ENCODE measurements around the gene PRSS2.

Gene PRSS2

DNA sequence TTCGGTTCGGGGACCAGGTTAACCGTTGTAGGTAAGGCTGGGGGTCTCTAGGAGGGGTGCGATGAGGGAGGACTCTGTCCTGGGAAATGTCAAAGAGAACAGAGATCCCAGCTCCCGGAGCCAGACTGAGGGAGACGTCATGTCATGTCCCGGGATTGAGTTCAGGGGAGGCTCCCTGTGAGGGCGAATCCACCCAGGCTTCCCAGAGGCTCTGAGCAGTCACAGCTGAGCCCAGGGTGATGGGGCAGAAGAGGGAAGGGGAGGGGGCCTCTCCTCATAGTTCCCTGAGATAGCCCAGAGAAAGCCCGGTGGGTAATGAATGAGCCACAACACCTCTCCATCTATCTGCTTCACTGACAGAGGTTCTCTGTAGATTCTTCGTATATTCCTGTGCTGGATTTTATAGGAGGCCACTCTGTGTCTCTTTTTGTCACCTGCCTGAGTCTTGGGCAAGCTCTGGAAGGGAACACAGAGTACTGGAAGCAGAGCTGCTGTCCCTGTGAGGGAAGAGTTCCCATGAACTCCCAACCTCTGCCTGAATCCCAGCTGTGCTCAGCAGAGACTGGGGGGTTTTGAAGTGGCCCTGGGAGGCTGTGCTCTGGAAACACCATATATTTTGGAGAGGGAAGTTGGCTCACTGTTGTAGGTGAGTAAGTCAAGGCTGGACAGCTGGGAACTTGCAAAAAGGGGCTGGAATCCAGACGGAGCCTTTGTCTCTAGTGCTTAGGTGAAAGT is 16.4 kb downstream of the PRSS2 start:
- no peak for DNase-seq (ENCODE audit: low spot score)

DNA sequence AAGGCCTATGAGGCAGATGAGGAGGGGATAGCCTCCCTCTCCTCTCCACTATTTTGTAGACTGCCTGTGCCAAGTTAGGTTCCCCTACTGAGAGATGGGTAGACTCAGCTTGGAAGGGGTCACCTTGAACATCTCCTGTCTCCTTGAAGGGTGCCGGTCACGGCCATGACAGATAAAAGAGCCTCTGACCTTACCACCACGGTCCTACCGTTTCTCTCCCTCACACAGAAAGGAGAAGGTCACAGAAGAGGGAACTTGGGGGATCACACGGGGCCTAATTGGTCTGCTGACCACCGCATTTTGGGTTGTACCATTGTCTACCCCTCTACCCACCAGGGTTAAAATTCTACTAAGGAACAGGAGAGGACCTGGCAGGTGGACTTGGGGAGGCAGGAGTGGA is 17.0 kb downstream of the PRSS2 start:
- no peak for DNase-seq (ENCODE audit: low spot score)

DNA sequence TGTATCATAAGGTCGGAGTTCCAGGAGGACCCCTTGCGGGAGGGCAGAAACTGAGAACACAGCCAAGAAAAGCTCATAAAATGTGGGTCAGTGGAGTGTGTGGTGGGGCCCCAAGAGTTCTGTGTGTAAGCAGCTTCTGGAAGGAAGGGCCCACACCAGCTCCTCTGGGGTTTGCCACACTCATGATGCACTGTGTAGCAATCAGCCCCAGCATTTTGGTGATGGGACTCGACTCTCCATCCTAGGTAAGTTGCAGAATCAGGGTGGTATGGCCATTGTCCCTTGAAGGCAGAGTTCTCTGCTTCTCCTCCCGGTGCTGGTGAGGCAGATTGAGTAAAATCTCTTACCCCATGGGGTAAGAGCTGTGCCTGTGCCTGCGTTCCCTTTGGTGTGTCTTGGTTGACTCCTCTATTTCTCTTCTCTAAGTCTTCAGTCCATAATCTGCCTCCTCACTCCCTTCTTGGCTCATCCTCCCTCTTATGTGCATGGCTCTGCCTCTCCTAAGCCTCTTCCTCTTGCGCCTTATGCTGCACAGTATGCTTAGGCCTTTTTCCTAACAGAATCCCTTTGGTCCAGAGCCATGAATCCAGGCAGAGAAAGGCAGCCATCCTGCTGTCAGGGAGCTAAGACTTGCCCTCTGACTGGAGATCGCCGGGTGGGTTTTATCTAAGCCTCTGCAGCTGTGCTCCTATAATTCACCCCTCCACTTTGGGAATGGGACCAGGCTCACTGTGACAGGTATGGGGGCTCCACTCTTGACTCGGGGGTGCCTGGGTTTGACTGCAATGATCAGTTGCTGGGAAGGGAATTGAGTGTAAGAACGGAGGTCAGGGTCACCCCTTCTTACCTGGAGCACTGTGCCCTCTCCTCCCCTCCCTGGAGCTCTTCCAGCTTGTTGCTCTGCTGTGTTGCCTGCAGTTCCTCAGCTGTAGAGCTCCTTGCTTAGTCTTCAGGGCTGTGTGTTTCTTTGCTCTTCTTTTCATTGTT is 17.8 kb downstream of the PRSS2 start:
- no peak for DNase-seq (ENCODE audit: low spot score)

DNA sequence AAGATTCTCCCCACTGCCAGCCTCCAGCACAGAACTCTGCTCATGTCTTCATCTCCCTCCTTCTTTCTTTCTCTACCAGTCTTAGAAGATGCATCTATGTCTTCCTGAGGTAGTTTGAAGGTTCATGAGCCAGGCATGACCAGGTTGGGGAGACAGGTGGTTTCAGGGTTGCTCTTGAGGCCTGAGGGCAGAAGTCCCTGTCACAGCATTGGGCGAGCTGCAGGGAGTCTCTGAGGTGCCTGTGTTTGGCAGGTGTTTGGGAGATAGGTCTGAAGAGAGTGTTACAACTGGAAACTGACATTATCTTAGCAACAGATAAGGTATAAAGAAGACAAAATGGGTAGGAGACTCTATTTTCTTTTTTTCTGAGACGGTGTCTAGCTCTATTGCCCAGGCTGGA is 18.7 kb downstream of the PRSS2 start:
- no peak for DNase-seq (ENCODE audit: low spot score)

DNA sequence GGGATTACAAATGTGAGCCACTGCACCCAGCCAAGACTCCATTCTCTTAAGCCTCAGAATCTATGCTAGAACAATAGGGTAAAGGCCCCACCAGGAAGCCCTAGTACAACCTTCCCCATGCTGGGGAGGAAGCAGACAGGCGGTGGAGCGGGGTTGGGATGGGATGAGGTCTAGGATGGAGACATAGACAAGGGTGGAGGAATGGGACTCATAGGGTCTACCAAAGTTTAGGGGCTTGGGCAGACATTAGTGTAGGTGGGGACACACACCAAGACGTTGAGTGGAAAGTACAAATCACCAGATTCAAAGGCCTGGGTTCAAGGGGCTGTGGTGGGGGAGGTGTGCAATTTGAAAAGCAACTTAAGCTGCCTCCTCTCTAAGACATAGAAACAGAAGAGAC is 19.3 kb downstream of the PRSS2 start:
- DNase-seq (ENCODE audit: low spot score): no peak

DNA sequence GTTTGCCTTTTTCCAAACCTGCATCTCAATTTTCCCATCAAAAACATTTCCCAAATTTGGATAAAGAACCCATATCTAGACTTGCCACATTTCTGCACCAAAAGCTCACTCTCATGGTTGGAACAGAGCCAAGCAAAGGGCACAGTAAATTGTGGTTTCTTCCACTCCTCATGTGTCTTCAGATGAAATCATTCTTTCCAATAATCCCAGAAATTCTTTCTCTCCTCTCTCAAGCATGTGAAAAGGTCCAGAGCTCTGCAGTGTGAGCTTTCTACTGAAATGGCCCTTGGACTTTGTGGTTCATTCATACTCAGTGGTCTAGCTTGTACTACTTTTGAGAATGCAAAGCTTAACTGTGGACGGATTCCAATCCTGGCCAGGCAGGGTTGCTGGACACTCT is 19.8 kb downstream of the PRSS2 start:
- DNase-seq (ENCODE audit: low spot score): no peak

DNA sequence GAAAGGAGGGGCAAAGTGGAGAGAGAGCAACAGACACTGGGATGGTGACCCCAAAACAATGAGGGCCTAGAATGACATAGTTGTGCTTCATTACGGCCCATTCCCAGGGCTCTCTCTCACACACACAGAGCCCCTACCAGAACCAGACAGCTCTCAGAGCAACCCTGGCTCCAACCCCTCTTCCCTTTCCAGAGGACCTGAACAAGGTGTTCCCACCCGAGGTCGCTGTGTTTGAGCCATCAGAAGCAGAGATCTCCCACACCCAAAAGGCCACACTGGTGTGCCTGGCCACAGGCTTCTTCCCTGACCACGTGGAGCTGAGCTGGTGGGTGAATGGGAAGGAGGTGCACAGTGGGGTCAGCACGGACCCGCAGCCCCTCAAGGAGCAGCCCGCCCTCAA is 20.7 kb downstream of the PRSS2 start:
- DNase-seq (ENCODE audit: low spot score): no peak

DNA sequence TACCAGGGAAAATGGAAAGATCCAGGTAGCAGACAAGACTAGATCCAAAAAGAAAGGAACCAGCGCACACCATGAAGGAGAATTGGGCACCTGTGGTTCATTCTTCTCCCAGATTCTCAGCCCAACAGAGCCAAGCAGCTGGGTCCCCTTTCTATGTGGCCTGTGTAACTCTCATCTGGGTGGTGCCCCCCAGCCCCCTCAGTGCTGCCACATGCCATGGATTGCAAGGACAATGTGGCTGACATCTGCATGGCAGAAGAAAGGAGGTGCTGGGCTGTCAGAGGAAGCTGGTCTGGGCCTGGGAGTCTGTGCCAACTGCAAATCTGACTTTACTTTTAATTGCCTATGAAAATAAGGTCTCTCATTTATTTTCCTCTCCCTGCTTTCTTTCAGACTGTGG is 21.4 kb downstream of the PRSS2 start:
- DNase-seq (ENCODE audit: low spot score): no peak

DNA sequence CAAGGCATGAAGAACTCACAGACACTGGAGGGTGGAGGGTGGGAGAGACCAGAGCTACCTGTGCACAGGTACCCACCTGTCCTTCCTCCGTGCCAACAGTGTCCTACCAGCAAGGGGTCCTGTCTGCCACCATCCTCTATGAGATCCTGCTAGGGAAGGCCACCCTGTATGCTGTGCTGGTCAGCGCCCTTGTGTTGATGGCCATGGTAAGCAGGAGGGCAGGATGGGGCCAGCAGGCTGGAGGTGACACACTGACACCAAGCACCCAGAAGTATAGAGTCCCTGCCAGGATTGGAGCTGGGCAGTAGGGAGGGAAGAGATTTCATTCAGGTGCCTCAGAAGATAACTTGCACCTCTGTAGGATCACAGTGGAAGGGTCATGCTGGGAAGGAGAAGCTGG is 21.8 kb downstream of the PRSS2 start:
- DNase-seq (ENCODE audit: low spot score): no peak

DNA sequence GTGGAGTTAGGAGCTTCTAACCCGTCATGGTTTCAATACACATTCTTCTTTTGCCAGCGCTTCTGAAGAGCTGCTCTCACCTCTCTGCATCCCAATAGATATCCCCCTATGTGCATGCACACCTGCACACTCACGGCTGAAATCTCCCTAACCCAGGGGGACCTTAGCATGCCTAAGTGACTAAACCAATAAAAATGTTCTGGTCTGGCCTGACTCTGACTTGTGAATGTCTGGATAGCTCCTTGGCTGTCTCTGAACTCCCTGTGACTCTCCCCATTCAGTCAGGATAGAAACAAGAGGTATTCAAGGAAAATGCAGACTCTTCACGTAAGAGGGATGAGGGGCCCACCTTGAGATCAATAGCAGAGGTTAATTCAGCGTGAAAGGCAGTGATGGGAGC is 22.4 kb downstream of the PRSS2 start:
- DNase-seq (ENCODE audit: low spot score): no peak

DNA sequence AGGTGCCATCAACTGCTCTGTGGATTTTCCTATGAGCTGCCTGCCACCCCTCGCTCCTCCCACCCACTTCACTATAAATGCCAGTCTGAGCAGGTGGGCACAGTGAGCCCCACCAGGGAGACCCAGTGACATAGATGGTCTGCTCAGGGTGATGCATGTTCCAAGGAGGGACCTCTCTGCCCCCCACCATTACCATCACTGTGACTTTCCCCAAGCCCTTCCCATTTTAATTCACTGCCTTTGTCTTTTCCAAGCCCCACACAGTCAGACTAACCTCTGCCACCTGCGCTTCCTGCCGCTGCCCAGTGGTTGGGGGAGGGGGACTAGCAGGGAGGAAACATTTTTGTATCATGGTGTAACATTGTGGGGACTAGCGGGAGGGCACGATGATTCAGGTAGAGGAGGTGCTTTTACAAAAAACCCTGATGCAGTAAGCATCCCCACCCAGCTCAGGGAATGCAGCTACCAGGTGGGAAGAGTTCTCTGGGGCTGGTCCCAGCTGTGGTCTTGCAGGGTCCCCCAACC is 24.6 kb downstream of the PRSS2 start:
- DNase-seq (ENCODE audit: low spot score): no peak

DNA sequence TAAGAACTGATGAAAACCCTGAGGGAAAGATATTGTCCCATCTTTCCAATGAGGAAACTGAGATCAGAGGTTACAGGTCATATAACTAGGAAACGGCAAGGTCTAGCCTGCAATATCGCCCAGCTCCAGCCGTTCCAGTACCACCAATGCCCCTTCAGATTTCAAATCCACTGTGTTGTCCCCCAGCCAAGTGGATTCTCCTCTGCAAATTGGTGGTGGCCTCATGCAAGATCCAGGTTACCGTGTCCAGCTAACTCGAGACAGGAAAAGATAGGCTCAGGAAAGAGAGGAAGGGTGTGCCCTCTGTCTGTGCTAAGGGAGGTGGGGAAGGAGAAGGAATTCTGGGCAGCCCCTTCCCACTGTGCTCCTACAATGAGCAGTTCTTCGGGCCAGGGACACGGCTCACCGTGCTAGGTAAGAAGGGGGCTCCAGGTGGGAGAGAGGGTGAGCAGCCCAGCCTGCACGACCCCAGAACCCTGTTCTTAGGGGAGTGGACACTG is 25.3 kb downstream of the PRSS2 start:
- DNase-seq (ENCODE audit: low spot score): no peak

DNA sequence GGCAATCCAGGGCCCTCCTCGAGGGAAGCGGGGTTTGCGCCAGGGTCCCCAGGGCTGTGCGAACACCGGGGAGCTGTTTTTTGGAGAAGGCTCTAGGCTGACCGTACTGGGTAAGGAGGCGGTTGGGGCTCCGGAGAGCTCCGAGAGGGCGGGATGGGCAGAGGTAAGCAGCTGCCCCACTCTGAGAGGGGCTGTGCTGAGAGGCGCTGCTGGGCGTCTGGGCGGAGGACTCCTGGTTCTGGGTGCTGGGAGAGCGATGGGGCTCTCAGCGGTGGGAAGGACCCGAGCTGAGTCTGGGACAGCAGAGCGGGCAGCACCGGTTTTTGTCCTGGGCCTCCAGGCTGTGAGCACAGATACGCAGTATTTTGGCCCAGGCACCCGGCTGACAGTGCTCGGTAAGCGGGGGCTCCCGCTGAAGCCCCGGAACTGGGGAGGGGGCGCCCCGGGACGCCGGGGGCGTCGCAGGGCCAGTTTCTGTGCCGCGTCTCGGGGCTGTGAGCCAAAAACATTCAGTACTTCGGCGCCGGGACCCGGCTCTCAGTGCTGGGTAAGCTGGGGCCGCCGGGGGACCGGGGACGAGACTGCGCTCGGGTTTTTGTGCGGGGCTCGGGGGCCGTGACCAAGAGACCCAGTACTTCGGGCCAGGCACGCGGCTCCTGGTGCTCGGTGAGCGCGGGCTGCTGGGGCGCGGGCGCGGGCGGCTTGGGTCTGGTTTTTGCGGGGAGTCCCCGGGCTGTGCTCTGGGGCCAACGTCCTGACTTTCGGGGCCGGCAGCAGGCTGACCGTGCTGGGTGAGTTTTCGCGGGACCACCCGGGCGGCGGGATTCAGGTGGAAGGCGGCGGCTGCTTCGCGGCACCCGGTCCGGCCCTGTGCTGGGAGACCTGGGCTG is 26.0 kb downstream of the PRSS2 start:
- no peak for DNase-seq (ENCODE audit: low spot score)

DNA sequence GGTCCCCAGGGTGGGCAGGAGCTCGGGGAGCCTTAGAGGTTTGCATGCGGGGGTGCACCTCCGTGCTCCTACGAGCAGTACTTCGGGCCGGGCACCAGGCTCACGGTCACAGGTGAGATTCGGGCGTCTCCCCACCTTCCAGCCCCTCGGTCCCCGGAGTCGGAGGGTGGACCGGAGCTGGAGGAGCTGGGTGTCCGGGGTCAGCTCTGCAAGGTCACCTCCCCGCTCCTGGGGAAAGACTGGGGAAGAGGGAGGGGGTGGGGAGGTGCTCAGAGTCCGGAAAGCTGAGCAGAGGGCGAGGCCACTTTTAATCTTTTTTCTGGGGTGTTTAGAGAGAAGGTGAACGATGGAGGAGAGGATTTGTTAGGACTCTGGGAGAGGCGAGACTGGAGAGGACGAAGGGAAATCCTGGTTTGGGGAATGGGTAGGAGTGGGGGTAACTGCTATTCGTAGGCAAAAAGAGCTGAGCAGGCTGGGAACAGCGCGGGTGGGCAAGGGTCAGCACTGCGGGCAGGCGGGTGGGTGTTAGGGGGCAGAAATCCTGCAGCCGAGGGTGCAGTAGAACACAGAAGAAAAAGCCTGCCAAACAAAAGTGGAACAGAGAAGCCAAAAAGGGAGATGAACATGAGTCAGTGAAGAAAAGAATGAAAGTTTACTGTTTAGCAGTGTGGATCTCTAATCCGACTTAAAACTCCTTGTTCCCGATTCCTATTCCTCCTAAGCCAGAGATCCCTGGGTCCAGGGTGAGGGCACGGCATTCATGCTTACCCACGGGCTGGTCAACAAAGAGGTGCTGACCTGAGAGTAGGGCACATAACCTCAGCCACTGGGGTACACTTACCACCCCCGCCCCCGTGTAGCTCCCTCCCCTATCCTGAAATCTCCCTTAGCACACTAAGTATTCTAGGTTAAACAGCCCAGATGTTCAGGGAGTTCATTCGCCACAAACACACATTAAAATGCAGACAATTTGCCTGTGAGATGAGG is 26.9 kb downstream of the PRSS2 start:
- DNase-seq (ENCODE audit: low spot score): no peak

DNA sequence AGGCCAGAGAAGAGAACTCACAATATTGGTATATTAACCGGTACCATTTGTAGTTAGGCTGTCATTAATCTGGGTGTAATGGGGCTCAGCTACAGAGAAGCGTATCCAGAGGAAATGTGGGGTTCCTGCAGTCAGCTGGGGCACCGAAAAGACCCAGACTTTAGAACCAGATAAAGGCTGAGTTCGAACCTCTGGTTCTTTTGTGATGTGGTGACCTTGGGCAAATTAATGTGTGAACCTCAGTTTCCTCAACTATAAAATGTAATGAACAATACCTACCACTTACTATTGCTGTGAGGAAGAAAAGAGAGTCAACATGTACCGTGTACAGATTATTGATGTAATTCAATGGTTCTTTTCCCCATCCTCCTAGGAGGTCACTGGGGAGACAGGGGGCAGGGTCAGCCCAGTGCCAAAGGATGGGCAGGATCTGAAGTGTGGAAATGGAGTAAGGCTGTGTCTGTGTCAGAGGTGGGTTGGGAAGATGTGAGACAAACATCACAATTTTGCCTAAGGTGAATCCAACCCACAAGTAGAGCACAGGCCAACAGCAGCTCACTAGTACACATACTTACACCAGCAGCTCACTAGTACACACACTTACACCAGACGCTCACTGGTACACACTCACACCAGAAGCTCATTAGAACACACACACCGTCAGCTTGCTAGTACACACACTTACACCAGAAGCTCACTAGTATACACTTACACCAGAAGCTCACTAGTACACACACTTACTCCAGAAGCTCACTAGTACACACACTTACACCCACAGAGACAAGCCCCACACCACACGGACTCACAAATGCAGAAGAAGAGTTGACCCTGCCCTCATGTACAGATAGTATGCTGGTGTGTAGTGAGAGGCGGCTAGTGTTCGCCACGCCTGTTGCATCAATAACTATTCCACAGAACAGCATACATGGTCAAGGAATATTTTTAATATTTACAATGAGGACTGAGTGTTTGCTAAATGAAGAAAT is 28.0 kb downstream of the PRSS2 start:
- no peak for DNase-seq (ENCODE audit: low spot score)

DNA sequence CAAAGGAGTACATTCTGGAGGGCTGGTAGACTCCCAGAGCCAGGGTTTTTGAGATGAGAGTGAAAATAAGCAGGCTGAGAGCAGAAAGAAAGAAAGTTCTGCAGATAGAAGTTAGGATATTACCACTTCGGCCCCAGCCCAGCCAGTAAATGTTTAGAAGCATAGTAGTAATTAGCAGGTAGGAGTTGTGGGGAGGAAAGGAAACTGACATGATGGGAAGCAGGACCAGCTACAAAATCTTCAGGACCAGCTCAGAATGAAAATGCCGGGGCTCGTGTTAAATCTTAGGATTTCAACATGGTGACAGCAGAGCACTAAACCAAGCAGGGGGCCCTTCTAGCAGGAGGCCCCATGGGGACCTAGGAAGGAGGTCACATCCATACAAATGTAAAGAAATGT is 28.7 kb downstream of the PRSS2 start:
- DNase-seq (ENCODE audit: low spot score): no peak

DNA sequence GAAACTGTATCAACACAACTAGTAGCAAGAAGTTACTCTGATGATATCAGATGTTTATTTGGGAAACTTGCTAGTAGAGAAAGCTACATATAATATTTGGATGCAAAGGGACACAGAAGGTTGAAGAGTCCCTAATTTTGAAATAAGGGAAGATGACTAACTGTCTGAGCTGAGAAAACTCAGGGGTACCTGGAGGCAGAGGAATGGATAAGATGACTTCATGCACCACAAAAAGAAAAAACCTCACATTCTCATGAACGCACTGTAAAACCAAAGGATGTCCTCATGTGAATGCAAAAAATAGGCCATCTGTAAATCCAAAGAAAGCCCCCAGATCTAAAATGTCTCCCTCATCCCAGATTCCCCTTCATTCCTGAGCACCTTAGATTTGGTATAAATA is 29.3 kb downstream of the PRSS2 start:
- DNase-seq (ENCODE audit: low spot score): no peak

DNA sequence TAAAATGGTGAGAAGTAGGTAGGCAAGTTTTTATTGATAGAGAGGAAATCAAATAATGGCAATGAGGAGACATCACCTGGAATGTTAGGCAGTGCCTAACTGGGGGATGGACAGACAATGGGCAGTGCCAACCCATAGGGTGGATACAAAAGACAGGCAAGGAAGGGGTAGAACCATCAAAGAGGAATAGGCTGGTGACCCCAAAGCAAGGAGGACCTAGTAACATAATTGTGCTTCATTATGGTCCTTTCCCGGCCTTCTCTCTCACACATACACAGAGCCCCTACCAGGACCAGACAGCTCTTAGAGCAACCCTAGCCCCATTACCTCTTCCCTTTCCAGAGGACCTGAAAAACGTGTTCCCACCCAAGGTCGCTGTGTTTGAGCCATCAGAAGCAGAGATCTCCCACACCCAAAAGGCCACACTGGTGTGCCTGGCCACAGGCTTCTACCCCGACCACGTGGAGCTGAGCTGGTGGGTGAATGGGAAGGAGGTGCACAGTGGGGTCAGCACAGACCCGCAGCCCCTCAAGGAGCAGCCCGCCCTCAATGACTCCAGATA is 30.0 kb downstream of the PRSS2 start:
- DNase-seq (ENCODE audit: low spot score): no peak

Data from Ammon's horn (tissue), 1 donor.